MM.1S (cell line): ENCODE data around the gene FIGNL1.

ENCODE experiments used
- EZH2 ChIP-seq: fragments of 300-600 bp; sonication (generic); optimal IDR thresholded peaks from 2 replicates; pipeline ENCODE3; 2017; ENCODE audit warnings: low read depth, mild to moderate bottlenecking, antibody characterized with exemption, low read length, mixed read lengths
- TF ChIP-seq, protein P1 (sequence below): fragments of 300-600 bp; sonication (generic); IDR thresholded peaks from 2 replicates; pipeline ENCODE4 v1.5.1; 2016; ENCODE audit warnings: antibody characterized with exemption, low read length, mixed read lengths

DNA sequence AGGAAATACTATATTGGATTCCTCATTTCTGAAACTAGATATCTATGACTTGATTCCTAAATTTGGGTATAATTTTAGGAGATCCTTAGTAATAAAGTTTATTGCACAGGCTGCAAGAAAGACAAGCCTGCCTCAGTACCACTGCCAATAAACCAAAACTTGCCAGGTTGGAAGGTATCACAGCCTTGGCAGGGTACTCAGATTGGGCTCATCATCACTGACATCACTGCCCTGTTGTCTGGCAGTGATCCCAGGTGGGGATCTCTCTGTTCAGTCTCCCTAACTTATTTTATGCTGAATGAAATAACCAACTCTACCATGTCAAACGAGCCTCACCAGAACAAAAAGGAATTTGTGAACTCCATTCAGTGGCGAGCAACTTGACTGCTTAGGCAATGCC is 18.8 kb downstream of the FIGNL1 start:
- TF ChIP-seq, protein P1, sequence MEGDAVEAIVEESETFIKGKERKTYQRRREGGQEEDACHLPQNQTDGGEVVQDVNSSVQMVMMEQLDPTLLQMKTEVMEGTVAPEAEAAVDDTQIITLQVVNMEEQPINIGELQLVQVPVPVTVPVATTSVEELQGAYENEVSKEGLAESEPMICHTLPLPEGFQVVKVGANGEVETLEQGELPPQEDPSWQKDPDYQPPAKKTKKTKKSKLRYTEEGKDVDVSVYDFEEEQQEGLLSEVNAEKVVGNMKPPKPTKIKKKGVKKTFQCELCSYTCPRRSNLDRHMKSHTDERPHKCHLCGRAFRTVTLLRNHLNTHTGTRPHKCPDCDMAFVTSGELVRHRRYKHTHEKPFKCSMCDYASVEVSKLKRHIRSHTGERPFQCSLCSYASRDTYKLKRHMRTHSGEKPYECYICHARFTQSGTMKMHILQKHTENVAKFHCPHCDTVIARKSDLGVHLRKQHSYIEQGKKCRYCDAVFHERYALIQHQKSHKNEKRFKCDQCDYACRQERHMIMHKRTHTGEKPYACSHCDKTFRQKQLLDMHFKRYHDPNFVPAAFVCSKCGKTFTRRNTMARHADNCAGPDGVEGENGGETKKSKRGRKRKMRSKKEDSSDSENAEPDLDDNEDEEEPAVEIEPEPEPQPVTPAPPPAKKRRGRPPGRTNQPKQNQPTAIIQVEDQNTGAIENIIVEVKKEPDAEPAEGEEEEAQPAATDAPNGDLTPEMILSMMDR: no peak
- TF ChIP-seq EZH2: no peak
